B cell (primary cell): Measurements from ENCODE around the gene DYNLL1. TPM values are rescaled to one million over a fixed set of nuclear protein-coding genes. Genes with fewer than 3 reads are reported as not detected.
A peak's percentile ranks its signal among the peaks of the same experiment; 100 is the strongest.

Source experiments
- ATAC-seq: fragments of 200-7000 bp; cut with Tn5 transposase; one replicate; pipeline ENCODE4 v1.10.0; 2021; ENCODE audit warnings: low read depth, mild to moderate bottlenecking, moderate number of reproducible peaks, moderate library complexity
- CTCF ChIA-PET: fragments of 350-600 bp; sonication (Branson Sonifier 250); formaldehyde crosslinking; loops from one replicate; lab custom pipeline; 2021; ENCODE audit warnings: antibody characterized with exemption, inconsistent platforms; lab: Charles Lee
- POLR2A ChIA-PET: fragments of 350-600 bp; sonication (Branson Sonifier 250); formaldehyde crosslinking; loops from one replicate; lab custom pipeline; 2021; ENCODE audit warnings: antibody characterized with exemption; lab: Charles Lee
- DNase-seq: peaks from one replicate; pipeline ENCODE4 v3.0.0; 2013
- H2AFZ ChIP-seq: 2 replicates; pipeline ENCODE4 v1.6.1; 2012; ENCODE audit warnings: mild to moderate bottlenecking, low read depth, low read length; ENCODE audit not compliant: insufficient read depth, poor library complexity, severe bottlenecking
- H3K27ac ChIP-seq, 2 donors: 1 replicate in 1 of 2; 2 replicates in 1 of 2; pipeline ENCODE4 v1.5.1; 2012 to 2013; ENCODE audit warnings: low read length in 2 of 2, mild to moderate bottlenecking in 2 of 2, moderate library complexity in 1 of 2
- H3K27me3 ChIP-seq, 4 experiments: fragments of 200-600 bp in 1 of 4; sonication (generic) in 1 of 4; replicated peaks in 1 of 4; 1 replicate in 2 of 4; 2 replicates in 2 of 4; pipeline versions ENCODE4 v1.6.1 to v1.7.0; 2013 to 2016; ENCODE audit warnings: low read length in 3 of 4, mild to moderate bottlenecking in 2 of 4, mixed read lengths in 1 of 4, moderate library complexity in 1 of 4; ENCODE audit not compliant: insufficient read depth in 4 of 4, control insufficient read depth in 3 of 4; ENCODE audit errors: control extremely low read depth in 1 of 4
- H3K36me3 ChIP-seq, 2 experiments: replicated peaks in 1 of 2; 1 replicate in 1 of 2; 2 replicates in 1 of 2; pipeline versions ENCODE4 v1.6.1 to v1.7.1; 2013; ENCODE audit warnings: low read length in 1 of 2; ENCODE audit not compliant: insufficient read depth in 2 of 2, control insufficient read depth in 1 of 2; ENCODE audit errors: control extremely low read depth in 1 of 2, extremely low read depth in 1 of 2
- H3K4me1 ChIP-seq, 2 donors: fragments of 200-600 bp in 1 of 2; sonication (generic) in 1 of 2; 1 replicate in 1 of 2; 2 replicates in 1 of 2; pipeline versions ENCODE4 v1.5.1 to v1.6.1; 2013 to 2017; ENCODE audit warnings: low read length in 2 of 2; ENCODE audit not compliant: control insufficient read depth in 2 of 2, insufficient read depth in 2 of 2
- H3K4me2 ChIP-seq: replicated peaks from 2 replicates; pipeline ENCODE3; 2012; ENCODE audit warnings: mild to moderate bottlenecking, low read depth, low read length; ENCODE audit not compliant: poor library complexity, severe bottlenecking
- H3K4me3 ChIP-seq, 5 experiments: fragments of 200-600 bp in 1 of 5; sonication (generic) in 1 of 5; 1 replicate in 3 of 5; 2 replicates in 2 of 5; pipeline versions ENCODE4 v1.5.1 to v1.7.0; 2011 to 2016; ENCODE audit warnings: low read length in 4 of 5, mild to moderate bottlenecking in 4 of 5, low read depth in 2 of 5, control low read depth in 1 of 5, moderate library complexity in 1 of 5; ENCODE audit not compliant: insufficient read depth in 1 of 5; ENCODE audit errors: control extremely low read depth in 1 of 5, extremely low read depth in 1 of 5
- H3K79me2 ChIP-seq: fragments of 200-600 bp; sonication (generic); one replicate; pipeline ENCODE4 v1.6.0; 2016; ENCODE audit warnings: low read length; ENCODE audit not compliant: control insufficient read depth, insufficient read depth
- H3K9ac ChIP-seq: fragments of 200-600 bp; sonication (generic); 2 replicates; pipeline ENCODE4 v1.6.1; 2017; ENCODE audit warnings: mild to moderate bottlenecking, low read length, moderate library complexity
- H3K9me3 ChIP-seq, 3 donors: one replicate each; pipeline versions ENCODE4 v1.6.1 to v1.7.1; 2013; ENCODE audit warnings: low read length in 2 of 3; ENCODE audit not compliant: control insufficient read depth in 2 of 3, insufficient read depth in 1 of 3; ENCODE audit errors: control extremely low read depth in 1 of 3
- H4K20me1 ChIP-seq: 2 replicates; pipeline ENCODE4 v1.6.0; 2012; ENCODE audit warnings: mild to moderate bottlenecking, low read length; ENCODE audit not compliant: insufficient read depth, control insufficient read depth, poor library complexity, severe bottlenecking
- H3K27ac Mint-ChIP-seq: one replicate; pipeline ENCODE4 v1.8.0; 2021; ENCODE audit warnings: mixed read lengths
- H3K27me3 Mint-ChIP-seq: one replicate; pipeline ENCODE4 v1.8.0; 2021; ENCODE audit warnings: mixed read lengths
- H3K4me1 Mint-ChIP-seq: one replicate; pipeline ENCODE4 v1.8.0; 2021; ENCODE audit warnings: mixed read lengths
- H3K4me3 Mint-ChIP-seq: one replicate; pipeline ENCODE4 v1.8.0; 2021; ENCODE audit warnings: mixed read lengths
- H3K9me3 Mint-ChIP-seq: one replicate; pipeline ENCODE4 v1.8.0; 2022; ENCODE audit warnings: mixed read lengths; ENCODE audit not compliant: insufficient read depth
- EZH2 ChIP-seq: IDR thresholded peaks from 2 replicates; pipeline ENCODE4 v1.6.1; 2012; ENCODE audit warnings: borderline replicate concordance, low read depth, mild to moderate bottlenecking, moderate library complexity, low read length; ENCODE audit not compliant: insufficient read depth, poor library complexity, severe bottlenecking
- WGBS: methylation state at CpG from one replicate; pipeline ENCODE4 v1.1.5; 2013; ENCODE audit warnings: missing lambda C conversion rate; ENCODE audit not compliant: insufficient coverage; 5-methylcytosine and 5-hydroxymethylcytosine counted together
- intact Hi-C: fragments of 100-400 bp; cut with micrococcal nuclease; formaldehyde crosslinking; loops from one replicate; pipeline ENCODE4 v1.10.0; 2022
- polyA plus RNA-seq: library from polyadenylated mRNA; depleted of rRNA; stranded (reverse); fragments of >200 nt; gene quantifications from 2 replicates; pipeline ENCODE4 v1.2.3, GENCODE V29; 2012
- total RNA-seq, 2 donors: library from RNA; stranded (reverse); fragments of 120-200 nt in 1 of 2; gene quantifications; 1 replicate in 1 of 2; 2 replicates in 1 of 2; pipeline versions ENCODE4 v1.2.3 to v1.2.4, GENCODE V29; 2013 to 2022
- TF ChIP-seq, protein P1 (sequence below): fragments of 200-600 bp; IDR thresholded peaks from one replicate; pipeline ENCODE4 v1.8.0; 2022; ENCODE audit warnings: antibody characterized with exemption, mild to moderate bottlenecking

The DYNLL1 gene
- total and polyA plus RNA-seq, 2 donors (not counting 1 experiment from before 2014, with no cell fraction given): 116 to 132 TPM

DNA sequence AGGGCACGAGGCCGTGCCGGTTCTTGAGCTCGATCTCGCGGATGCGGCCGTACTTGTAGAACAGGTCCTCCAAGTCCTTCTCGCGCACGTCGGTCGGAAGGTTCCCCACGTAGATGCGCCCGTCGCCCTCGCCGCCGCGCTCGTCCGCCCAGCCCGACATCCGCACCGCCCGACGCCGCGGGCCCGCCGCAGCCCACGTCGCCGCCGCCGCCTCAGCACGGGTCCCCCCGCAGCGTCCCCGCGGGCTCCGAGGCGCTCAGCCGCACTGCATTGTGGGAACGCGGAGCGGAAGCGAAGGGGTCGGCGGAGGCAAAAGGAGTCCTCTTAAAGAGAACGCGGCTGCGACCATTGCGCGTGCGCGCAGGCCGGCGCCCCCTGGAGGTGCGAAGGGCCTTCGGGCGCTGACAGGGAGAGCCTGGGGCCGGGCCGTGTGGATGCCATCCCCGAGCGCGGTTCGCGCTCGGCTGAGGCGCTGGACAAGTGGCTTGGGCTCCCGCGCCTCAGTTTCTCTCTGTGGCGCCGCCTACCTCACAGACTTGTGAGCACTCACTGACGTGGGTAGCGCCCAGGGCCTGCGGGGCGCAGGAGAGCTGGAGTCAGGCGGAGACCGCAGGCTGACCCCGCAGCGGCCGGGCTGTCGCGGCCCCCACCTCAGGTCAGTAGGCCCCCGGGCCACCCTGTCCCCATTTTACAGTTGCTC, 26.3 kb upstream of the DYNLL1 start, which contains the start of gene SRSF9:
SRSF9 (minus strand) TSS at position 299 of the 700 bp plus-strand sequence; CDS start at position 160, 139 bp downstream.
- CTCF ChIA-PET: interaction anchor here (0.6 to 1.8 kb wide), 12 partner anchors 17 to 168 kb away, joined by 3 to 10 read pairs (median 3); partner anchors contain the start of genes DYNLL1 and SIRT4
- H3K4me1 ChIP-seq: peaks cover 20% of the 10 kb centered on the region in 2 donors
- H2AFZ ChIP-seq: peak within 1 kb of the TSS; percentile 99
- H3K9me3 ChIP-seq: no peaks in the 10 kb centered on the region
- H4K20me1 ChIP-seq: peaks cover 41% of the 10 kb centered on the region
- peak within 1 kb of the TSS; percentile 62 to 81 (median 74) for H3K4me3 ChIP-seq
- H3K4me1 Mint-ChIP-seq: peaks cover 33% of the 10 kb centered on the region
- peaks cover 64% of the 10 kb centered on the region for H3K79me2 ChIP-seq
- H3K9ac ChIP-seq: peak within 1 kb of the TSS; percentile 74
- H3K4me3 Mint-ChIP-seq: peak within 1 kb of the TSS; percentile 91
- peak within 1 kb of the TSS; percentile 93 for H3K4me2 ChIP-seq
- H3K27me3 Mint-ChIP-seq: no peaks in the 10 kb centered on the region
- DNase-seq: peak; percentile 99
- no peaks in the 10 kb centered on the region for H3K27me3 ChIP-seq
- intact Hi-C loops: loop anchor here (1.0 to 10.0 kb wide), 8 partner anchors 23 to 435 kb away; partner anchors contain the start of genes COQ5, COX6A1, DYNLL1 and GATC
- POLR2A ChIA-PET: interaction anchor here (0.5 to 2.1 kb wide), 6 partner anchors 23 to 1099 kb away, joined by 3 to 26 read pairs (median 9); partner anchors contain the start of genes DYNLL1, RNU4-1, RNU4-2 and SIRT4
- peak; percentile 87 for ATAC-seq
- TF ChIP-seq, protein P1, sequence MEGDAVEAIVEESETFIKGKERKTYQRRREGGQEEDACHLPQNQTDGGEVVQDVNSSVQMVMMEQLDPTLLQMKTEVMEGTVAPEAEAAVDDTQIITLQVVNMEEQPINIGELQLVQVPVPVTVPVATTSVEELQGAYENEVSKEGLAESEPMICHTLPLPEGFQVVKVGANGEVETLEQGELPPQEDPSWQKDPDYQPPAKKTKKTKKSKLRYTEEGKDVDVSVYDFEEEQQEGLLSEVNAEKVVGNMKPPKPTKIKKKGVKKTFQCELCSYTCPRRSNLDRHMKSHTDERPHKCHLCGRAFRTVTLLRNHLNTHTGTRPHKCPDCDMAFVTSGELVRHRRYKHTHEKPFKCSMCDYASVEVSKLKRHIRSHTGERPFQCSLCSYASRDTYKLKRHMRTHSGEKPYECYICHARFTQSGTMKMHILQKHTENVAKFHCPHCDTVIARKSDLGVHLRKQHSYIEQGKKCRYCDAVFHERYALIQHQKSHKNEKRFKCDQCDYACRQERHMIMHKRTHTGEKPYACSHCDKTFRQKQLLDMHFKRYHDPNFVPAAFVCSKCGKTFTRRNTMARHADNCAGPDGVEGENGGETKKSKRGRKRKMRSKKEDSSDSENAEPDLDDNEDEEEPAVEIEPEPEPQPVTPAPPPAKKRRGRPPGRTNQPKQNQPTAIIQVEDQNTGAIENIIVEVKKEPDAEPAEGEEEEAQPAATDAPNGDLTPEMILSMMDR: peak; percentile 95
- TF ChIP-seq EZH2: no peak
- H3K36me3 ChIP-seq: peaks cover 4 to 19% of the 10 kb centered on the region in 2 experiments
- WGBS: under 1% methylated on average over 88 of the region's 88 CpGs
- peak within 1 kb of the TSS; percentile 80 to 94 for H3K27ac ChIP-seq
- no peaks in the 10 kb centered on the region for H3K9me3 Mint-ChIP-seq
- H3K27ac Mint-ChIP-seq: peak within 1 kb of the TSS; percentile 89
